HepG2 (cell line): Measurements from ENCODE around the gene MEX3D. TPM values are rescaled to one million over a fixed set of nuclear protein-coding genes. Genes with fewer than 3 reads are reported as not detected.

ENCODE experiments used
- CCDC6 ChIP-seq: sonication (generic); formaldehyde crosslinking; IDR thresholded peaks from 2 replicates; pipeline ENCODE4 v1.8.1; 2022; ENCODE audit warnings: mild to moderate bottlenecking, missing genetic modification reagents, moderate library complexity
- DNMT1 ChIP-seq: sonication (generic); formaldehyde crosslinking; IDR thresholded peaks from 2 replicates; pipeline ENCODE4 v1.5.1; 2020; ENCODE audit warnings: mild to moderate bottlenecking, missing genetic modification reagents
- HNRNPH1 ChIP-seq: fragments of 200-400 bp; formaldehyde crosslinking; optimal IDR thresholded peaks from 2 replicates; pipeline ENCODE3; 2017; ENCODE audit warnings: mild to moderate bottlenecking, low read depth, low read length
- HOXA3 ChIP-seq: sonication (generic); formaldehyde crosslinking; IDR thresholded peaks from 2 replicates; pipeline ENCODE4 v1.5.0; 2020; ENCODE audit warnings: missing genetic modification reagents
- KDM1A ChIP-seq: IDR thresholded peaks from 2 replicates; pipeline ENCODE4 v1.6.1; 2016; ENCODE audit warnings: missing compliant biosample characterization
- MAX ChIP-seq: IDR thresholded peaks from 2 replicates; pipeline ENCODE4 v1.6.1; 2012; ENCODE audit warnings: inconsistent platforms
- MBNL3 ChIP-seq: fragments of 250-450 bp; sonication (Bioruptor Pico); conservative IDR thresholded peaks from 2 replicates; pipeline ENCODE4 v1.8.0; 2022; ENCODE audit warnings: mild to moderate bottlenecking, inconsistent platforms
- MTA3 ChIP-seq: sonication (generic); formaldehyde crosslinking; IDR thresholded peaks from 2 replicates; pipeline ENCODE4 v1.4.0; 2020; ENCODE audit warnings: missing genetic modification reagents
- RELA ChIP-seq: sonication (generic); formaldehyde crosslinking; IDR thresholded peaks from 2 replicates; pipeline ENCODE4 v1.4.0; 2020; ENCODE audit warnings: missing genetic modification reagents
- THAP7 ChIP-seq: sonication (generic); formaldehyde crosslinking; IDR thresholded peaks from 2 replicates; pipeline ENCODE4 v1.8.1; 2023; ENCODE audit warnings: mild to moderate bottlenecking, missing genetic modification reagents
- TSC22D2 ChIP-seq: sonication (generic); formaldehyde crosslinking; IDR thresholded peaks from 2 replicates; pipeline ENCODE4 v1.5.1; 2020; ENCODE audit warnings: missing genetic modification reagents, mild to moderate bottlenecking, borderline replicate concordance
- ZNF30 ChIP-seq: sonication (generic); formaldehyde crosslinking; IDR thresholded peaks from 2 replicates; pipeline ENCODE4 v1.5.0; 2020; ENCODE audit warnings: mild to moderate bottlenecking, missing genetic modification reagents
- polyA plus RNA-seq, 8 experiments: library from polyadenylated mRNA; depleted of rRNA in 3 of 8; stranded (reverse) in 7 of 8; unstranded in 1 of 8; fragments of >200 nt; fragmentation: Illumina TruSeq in 4 of 8; extraction: Trizol in 4 of 8; gene quantifications; 2 replicates each; pipeline versions ENCODE4 v1.2.1 to v1.2.3, GENCODE V29; 2011 to 2016; ENCODE audit warnings: low read depth in 4 of 8, missing spikeins in 1 of 8, mixed read lengths in 1 of 8; ENCODE audit not compliant: insufficient read depth in 1 of 8
- total RNA-seq, 5 experiments: library from RNA; depleted of rRNA; stranded (reverse); fragments of >200 nt; fragmentation: Illumina TruSeq; extraction: Trizol; gene quantifications; 2 replicates each; pipeline ENCODE4 v1.2.3, GENCODE V29; 2016; ENCODE audit warnings: low read depth in 1 of 5
- TF ChIP-seq, protein P1 (sequence below): sonication (generic); formaldehyde crosslinking; IDR thresholded peaks from 2 replicates; pipeline ENCODE4 v1.8.0; 2022; ENCODE audit warnings: mild to moderate bottlenecking, missing genetic modification reagents, moderate library complexity
- TF ChIP-seq, protein P2 (sequence below): sonication (generic); formaldehyde crosslinking; IDR thresholded peaks from 2 replicates; pipeline ENCODE4 v1.4.0; 2020; ENCODE audit warnings: missing genetic modification reagents
- TF ChIP-seq, protein P3 (sequence below): IDR thresholded peaks from 2 replicates; pipeline ENCODE4 v1.6.1; 2016; ENCODE audit warnings: missing compliant biosample characterization, missing genetic modification reagents, borderline replicate concordance
- TF ChIP-seq, protein P4 (sequence below): sonication (generic); formaldehyde crosslinking; IDR thresholded peaks from 2 replicates; pipeline ENCODE4 v1.5.0; 2020; ENCODE audit warnings: mild to moderate bottlenecking, missing genetic modification reagents, borderline replicate concordance

MEX3D gene
- total and polyA plus RNA-seq, 2 of the 13 experiments (the other 11 are each of a cell fraction or from before 2014, with no cell fraction given) = 3.6 to 17.1 TPM

GRCh38 chr19:1592024-1592754, 24.1 kb upstream of the MEX3D start (continued):
- peak; percentile 79; the same call in 1 of the 2 replicates for TF ChIP-seq CCDC6 (CRISPR knock-in tag)
- TF ChIP-seq MTA3 (CRISPR knock-in tag) = no peak
- TF ChIP-seq MBNL3 = no peak
- peak; percentile 98 for TF ChIP-seq MAX
- TF ChIP-seq, protein P1, sequence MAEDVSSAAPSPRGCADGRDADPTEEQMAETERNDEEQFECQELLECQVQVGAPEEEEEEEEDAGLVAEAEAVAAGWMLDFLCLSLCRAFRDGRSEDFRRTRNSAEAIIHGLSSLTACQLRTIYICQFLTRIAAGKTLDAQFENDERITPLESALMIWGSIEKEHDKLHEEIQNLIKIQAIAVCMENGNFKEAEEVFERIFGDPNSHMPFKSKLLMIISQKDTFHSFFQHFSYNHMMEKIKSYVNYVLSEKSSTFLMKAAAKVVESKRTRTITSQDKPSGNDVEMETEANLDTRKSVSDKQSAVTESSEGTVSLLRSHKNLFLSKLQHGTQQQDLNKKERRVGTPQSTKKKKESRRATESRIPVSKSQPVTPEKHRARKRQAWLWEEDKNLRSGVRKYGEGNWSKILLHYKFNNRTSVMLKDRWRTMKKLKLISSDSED (CRISPR knock-in tag) = peak; percentile 45; the same call in 1 of the 2 replicates
- 0 out of 2 replicates have a peak, but pooled peaks have one; percentile 32 for TF ChIP-seq RELA
- TF ChIP-seq KDM1A = no peak
- TF ChIP-seq, protein P2, sequence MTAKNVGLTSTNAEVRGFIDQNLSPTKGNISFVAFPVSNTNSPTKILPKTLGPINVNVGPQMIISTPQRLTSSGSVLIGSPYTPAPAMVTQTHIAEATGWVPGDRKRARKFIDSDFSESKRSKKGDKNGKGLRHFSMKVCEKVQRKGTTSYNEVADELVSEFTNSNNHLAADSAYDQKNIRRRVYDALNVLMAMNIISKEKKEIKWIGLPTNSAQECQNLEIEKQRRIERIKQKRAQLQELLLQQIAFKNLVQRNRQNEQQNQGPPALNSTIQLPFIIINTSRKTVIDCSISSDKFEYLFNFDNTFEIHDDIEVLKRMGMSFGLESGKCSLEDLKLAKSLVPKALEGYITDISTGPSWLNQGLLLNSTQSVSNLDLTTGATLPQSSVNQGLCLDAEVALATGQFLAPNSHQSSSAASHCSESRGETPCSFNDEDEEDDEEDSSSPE (CRISPR knock-in tag) = peak; percentile 62; the same call in 1 of the 2 replicates
- peak; percentile 40; the same call in 1 of the 2 replicates for TF ChIP-seq DNMT1
- no peak for TF ChIP-seq HNRNPH1
- TF ChIP-seq THAP7 (CRISPR knock-in tag) = no peak
- TF ChIP-seq, protein P3, sequence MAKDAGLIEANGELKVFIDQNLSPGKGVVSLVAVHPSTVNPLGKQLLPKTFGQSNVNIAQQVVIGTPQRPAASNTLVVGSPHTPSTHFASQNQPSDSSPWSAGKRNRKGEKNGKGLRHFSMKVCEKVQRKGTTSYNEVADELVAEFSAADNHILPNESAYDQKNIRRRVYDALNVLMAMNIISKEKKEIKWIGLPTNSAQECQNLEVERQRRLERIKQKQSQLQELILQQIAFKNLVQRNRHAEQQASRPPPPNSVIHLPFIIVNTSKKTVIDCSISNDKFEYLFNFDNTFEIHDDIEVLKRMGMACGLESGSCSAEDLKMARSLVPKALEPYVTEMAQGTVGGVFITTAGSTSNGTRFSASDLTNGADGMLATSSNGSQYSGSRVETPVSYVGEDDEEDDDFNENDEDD (CRISPR knock-in tag) = peak; percentile 87
- TF ChIP-seq ZNF30 (CRISPR knock-in tag) = no peak
- TF ChIP-seq HOXA3 (CRISPR knock-in tag) = peak; percentile 68
- 0 out of 2 replicates have a peak, but pooled peaks have one; percentile 72 for TF ChIP-seq TSC22D2 (CRISPR knock-in tag)
- TF ChIP-seq, protein P4, sequence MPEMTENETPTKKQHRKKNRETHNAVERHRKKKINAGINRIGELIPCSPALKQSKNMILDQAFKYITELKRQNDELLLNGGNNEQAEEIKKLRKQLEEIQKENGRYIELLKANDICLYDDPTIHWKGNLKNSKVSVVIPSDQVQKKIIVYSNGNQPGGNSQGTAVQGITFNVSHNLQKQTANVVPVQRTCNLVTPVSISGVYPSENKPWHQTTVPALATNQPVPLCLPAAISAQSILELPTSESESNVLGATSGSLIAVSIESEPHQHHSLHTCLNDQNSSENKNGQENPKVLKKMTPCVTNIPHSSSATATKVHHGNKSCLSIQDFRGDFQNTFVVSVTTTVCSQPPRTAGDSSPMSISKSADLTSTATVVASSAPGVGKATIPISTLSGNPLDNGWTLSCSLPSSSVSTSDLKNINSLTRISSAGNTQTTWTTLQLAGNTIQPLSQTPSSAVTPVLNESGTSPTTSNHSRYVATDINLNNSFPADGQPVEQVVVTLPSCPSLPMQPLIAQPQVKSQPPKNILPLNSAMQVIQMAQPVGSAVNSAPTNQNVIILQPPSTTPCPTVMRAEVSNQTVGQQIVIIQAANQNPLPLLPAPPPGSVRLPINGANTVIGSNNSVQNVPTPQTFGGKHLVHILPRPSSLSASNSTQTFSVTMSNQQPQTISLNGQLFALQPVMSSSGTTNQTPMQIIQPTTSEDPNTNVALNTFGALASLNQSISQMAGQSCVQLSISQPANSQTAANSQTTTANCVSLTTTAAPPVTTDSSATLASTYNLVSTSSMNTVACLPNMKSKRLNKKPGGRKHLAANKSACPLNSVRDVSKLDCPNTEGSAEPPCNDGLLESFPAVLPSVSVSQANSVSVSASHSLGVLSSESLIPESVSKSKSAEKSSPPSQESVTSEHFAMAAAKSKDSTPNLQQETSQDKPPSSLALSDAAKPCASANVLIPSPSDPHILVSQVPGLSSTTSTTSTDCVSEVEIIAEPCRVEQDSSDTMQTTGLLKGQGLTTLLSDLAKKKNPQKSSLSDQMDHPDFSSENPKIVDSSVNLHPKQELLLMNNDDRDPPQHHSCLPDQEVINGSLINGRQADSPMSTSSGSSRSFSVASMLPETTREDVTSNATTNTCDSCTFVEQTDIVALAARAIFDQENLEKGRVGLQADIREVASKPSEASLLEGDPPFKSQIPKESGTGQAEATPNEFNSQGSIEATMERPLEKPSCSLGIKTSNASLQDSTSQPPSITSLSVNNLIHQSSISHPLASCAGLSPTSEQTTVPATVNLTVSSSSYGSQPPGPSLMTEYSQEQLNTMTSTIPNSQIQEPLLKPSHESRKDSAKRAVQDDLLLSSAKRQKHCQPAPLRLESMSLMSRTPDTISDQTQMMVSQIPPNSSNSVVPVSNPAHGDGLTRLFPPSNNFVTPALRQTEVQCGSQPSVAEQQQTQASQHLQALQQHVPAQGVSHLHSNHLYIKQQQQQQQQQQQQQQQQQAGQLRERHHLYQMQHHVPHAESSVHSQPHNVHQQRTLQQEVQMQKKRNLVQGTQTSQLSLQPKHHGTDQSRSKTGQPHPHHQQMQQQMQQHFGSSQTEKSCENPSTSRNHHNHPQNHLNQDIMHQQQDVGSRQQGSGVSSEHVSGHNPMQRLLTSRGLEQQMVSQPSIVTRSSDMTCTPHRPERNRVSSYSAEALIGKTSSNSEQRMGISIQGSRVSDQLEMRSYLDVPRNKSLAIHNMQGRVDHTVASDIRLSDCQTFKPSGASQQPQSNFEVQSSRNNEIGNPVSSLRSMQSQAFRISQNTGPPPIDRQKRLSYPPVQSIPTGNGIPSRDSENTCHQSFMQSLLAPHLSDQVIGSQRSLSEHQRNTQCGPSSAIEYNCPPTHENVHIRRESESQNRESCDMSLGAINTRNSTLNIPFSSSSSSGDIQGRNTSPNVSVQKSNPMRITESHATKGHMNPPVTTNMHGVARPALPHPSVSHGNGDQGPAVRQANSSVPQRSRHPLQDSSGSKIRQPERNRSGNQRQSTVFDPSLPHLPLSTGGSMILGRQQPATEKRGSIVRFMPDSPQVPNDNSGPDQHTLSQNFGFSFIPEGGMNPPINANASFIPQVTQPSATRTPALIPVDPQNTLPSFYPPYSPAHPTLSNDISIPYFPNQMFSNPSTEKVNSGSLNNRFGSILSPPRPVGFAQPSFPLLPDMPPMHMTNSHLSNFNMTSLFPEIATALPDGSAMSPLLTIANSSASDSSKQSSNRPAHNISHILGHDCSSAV = no peak
